Tibial artery (tissue), 4 donors: ENCODE results near the gene LMOD3.

Experiments used
- DNase-seq, 2 donors: peaks; one replicate each; pipeline ENCODE4 v3.0.0-alpha.2; 2019
- H3K27ac ChIP-seq, 2 donors: fragments of 200-600 bp; sonication (generic) in 1 of 2; 1 replicate in 1 of 2; 2 replicates in 1 of 2; pipeline ENCODE4 v1.5.1; 2018 to 2019; ENCODE audit warnings: mild to moderate bottlenecking in 1 of 2
- H3K27me3 ChIP-seq, 2 donors: fragments of 200-600 bp; sonication (generic) in 1 of 2; one replicate each; pipeline versions ENCODE4 v1.5.1 to v1.6.0; 2016 to 2019
- H3K36me3 ChIP-seq, 3 donors: fragments of 200-600 bp; sonication (generic) in 2 of 3; one replicate each; pipeline ENCODE4 v1.5.1; 2016 to 2019; ENCODE audit warnings: mild to moderate bottlenecking in 2 of 3
- H3K4me1 ChIP-seq, 4 donors: fragments of 200-600 bp; sonication (generic) in 2 of 4; 1 replicate in 3 of 4; 2 replicates in 1 of 4; pipeline ENCODE4 v1.5.1; 2016 to 2019
- H3K4me3 ChIP-seq, 2 donors: fragments of 200-600 bp; sonication (generic) in 1 of 2; 1 replicate in 1 of 2; 2 replicates in 1 of 2; pipeline ENCODE4 v1.5.1; 2018 to 2019; ENCODE audit warnings: mild to moderate bottlenecking in 2 of 2
- H3K9me3 ChIP-seq, 3 donors: fragments of 200-600 bp; sonication (generic) in 1 of 3; one replicate each; pipeline ENCODE4 v1.5.1; 2016 to 2019
- CTCF ChIP-seq, 2 experiments: fragments of 200-600 bp in 1 of 2; fragments of 450-650 bp in 1 of 2; IDR thresholded peaks; one replicate each; pipeline ENCODE4 v1.5.1; 2017 to 2019; ENCODE audit warnings: antibody characterized with exemption in 2 of 2, mild to moderate bottlenecking in 1 of 2, moderate library complexity in 1 of 2
- intact Hi-C: fragments of 100-400 bp; cut with DNase I; formaldehyde crosslinking; loops from one replicate; pipeline ENCODE4 v1.15.0; 2023; ENCODE audit warnings: low total_unique reads

Gene LMOD3

GRCh38 chr3:69059688-69060087 is 62.7 kb downstream of the LMOD3 start:
- Histone ChIP-seq H3K4me3 (no peak overlapping the region), H3K27me3 (no peaks in the 10 kb centered on the region), H3K27ac (no peak overlapping the region), H3K36me3 (peaks cover 37 to 70% (median 53%) of the 10 kb centered on the region in 3 donors), H3K9me3 (no peaks in the 10 kb centered on the region), H3K4me1 (no peaks in the 10 kb centered on the region)
- TF ChIP-seq CTCF (IDR thresholded peaks at IDR 0.05) = no peak
- no peak for DNase-seq
- intact Hi-C loops = loop anchor here (10.0 kb wide), 1 partner anchor 55 kb away; no protein-coding TSS in a partner anchor

GRCh38 chr3:69058947-69059224 is 63.5 kb downstream of the LMOD3 start:
- no peaks in the 10 kb centered on the region for H3K27me3 ChIP-seq
- H3K4me3 ChIP-seq = no peak overlapping the region
- no peak overlapping the region for H3K27ac ChIP-seq
- no peak for DNase-seq
- no peaks in the 10 kb centered on the region for H3K4me1 ChIP-seq
- intact Hi-C loops = loop anchor here (10.0 kb wide), 1 partner anchor 54 kb away; no protein-coding TSS in a partner anchor
- H3K9me3 ChIP-seq = no peaks in the 10 kb centered on the region
- no peak for TF ChIP-seq CTCF (IDR thresholded peaks at IDR 0.05)
- H3K36me3 ChIP-seq = peaks cover 38 to 71% (median 59%) of the 10 kb centered on the region in 3 donors

GRCh38 chr3:69058180-69058946 is 64.0 kb downstream of the LMOD3 start:
- H3K4me1 ChIP-seq = no peaks in the 10 kb centered on the region
- no peaks in the 10 kb centered on the region for H3K27me3 ChIP-seq
- peaks cover 38 to 71% (median 59%) of the 10 kb centered on the region in 3 donors for H3K36me3 ChIP-seq
- no peak overlapping the region for H3K4me3 ChIP-seq
- no peak overlapping the region for H3K27ac ChIP-seq
- no peak for DNase-seq
- TF ChIP-seq CTCF (IDR thresholded peaks at IDR 0.05) = no peak
- H3K9me3 ChIP-seq = no peaks in the 10 kb centered on the region
- intact Hi-C loops = loop anchor here (10.0 kb wide), 1 partner anchor 54 kb away; no protein-coding TSS in a partner anchor
